ENCODE measurements around the gene ASAH2B.

The ASAH2B gene

GRCh38 chr10:50805981-50806622, 66.4 kb downstream of the ASAH2B start:
- DNase-seq (ENCODE audit: extremely low spot score): no peak
- no peak for TF ChIP-seq CTCF (IDR thresholded peaks at IDR 0.05; ENCODE audit: control extremely low read depth, extremely low read depth, low read depth, missing control alignments)
- ChIA-PET POLR2A (no interaction called here), CTCF (interaction anchor here (0.8 to 1.8 kb wide), 3 partner anchors 13 to 38 kb away, joined by 4 to 8 read pairs (median 4); no protein-coding TSS in a partner anchor)

GRCh38 chr10:50807851-50808776, 68.4 kb downstream of the ASAH2B start:
- POLR2A ChIA-PET: no interaction called here
- CTCF ChIA-PET: no interaction called here
- DNase-seq (ENCODE audit: extremely low spot score): no peak
- TF ChIP-seq CTCF (IDR thresholded peaks at IDR 0.05; ENCODE audit: control extremely low read depth, extremely low read depth, low read depth, missing control alignments): no peak

Data from GM10248 (cell line).